Right forelimb (tissue), 1 donor: ENCODE measurements around the gene AKAP13.
"Not testable (repeated sequence)": the region's sequence is repeated elsewhere in the genome, so short reads cannot be mapped to it uniquely, and the experiment has no call there.

Experiments
- DNase-seq: peaks from one replicate; pipeline ENCODE4 v3.0.0-alpha.2; 2018

AKAP13 gene

DNA sequence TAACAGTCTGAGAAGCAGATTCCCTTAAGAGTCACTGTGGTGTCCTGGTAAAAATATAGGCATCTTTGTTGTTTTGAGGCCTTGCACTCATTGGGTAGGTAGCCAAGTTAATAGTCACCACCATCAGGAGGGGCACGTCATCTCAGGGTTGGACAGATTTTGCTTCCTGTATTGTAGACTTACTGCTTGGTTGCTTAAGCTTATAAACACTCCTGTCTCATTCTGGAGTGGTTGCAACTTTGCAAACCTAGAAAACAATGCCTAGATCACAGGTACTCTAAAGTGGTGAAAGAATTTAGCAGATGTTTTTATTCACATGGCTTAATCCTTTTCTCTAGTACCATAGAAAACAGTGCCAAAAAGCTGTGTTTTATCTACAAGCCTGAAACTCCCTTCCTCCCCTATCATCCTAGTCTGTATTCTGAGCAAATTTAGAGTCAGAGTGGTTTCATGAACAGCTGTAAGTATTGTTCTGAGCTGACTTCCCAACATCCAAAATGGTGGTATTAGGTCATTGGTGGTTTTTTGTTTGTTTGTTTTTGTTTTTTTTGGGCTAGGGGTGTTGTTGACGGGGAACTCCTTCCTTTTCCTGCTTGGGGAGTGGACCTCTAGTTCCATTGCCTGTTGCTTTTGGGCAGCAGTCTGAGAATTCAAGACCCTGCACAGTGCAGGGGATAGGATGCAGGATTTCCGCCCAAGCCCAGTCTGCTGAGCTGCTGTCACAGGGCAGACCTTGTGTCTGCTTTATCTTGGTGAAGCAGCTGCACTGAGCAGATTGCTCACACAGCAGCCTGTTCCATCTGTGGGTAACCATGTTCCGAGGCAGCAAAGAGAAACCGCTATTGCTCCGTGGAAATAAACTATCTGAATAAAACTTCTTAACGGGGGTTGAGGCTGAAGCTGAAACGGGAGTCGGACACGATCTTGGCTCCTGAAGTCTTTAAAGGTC, 202.0 kb downstream of the AKAP13 start:
- DNase-seq, result peak; percentile 51

DNA sequence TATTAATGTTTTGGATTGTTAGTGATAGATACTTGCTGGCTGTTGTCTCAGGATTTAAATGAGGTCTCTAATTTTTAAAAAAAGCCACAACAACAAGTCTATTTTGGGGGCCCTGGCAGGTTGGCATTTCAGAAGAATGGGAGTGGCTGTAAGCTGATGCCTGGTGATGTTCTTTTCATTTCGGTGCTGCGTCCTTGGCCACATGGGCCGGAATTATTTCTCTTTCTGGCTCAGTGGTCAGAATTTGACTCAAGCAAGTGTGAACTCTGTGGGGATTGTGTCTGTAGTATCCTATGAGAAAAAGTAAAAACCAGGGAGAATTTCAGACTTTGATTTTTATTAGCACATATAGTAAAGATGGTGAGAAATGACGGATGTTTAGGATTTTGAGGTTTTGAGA, 203.0 kb downstream of the AKAP13 start:
- no peak for DNase-seq

DNA sequence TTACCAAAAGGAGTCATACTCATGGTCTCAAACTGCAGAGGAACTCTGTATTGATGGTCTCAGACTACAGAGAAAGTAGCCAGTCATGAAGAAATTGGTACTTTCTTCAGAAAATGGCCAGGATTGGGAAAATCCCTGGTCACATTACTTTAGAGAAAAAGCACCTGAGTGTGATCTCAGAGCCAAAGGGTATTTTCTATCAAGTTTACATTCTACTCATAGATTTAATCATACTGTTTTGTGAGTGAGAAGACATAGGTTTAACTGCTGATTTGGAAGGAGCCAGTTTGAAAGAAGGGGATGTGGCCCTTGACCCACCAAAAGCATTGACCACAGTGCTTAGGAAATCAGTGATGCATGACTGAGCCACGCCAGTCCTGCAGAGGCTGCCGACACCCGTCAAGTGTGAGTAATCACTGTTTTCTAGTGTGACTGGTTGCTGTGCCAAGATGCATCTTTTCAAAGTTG, 203.6 kb downstream of the AKAP13 start:
- no peak for DNase-seq

DNA sequence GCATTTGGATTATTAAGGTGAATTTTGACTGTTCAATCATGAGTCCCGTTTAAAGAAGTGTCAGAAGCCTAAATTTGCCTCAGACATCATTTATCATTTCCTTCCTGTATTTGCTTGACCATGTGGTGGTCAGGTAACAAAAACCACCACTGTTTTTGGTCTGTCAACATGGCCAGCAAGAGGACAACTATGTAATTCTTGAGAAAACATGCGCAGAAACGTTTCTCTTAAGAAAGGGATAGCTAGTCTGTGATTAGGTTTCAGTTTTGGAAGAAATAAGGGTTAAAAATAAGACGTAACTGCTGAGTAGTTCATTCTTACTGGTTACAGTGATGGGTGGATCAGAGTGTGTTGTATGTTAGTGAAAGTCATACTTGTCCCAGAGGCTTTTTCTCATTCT, 204.5 kb downstream of the AKAP13 start:
- DNase-seq, result no peak

- DNase-seq, result not testable (repeated sequence)
Observed at GRCh38 chr15:85586196-85586595, 205.8 kb downstream of the AKAP13 start.

DNA sequence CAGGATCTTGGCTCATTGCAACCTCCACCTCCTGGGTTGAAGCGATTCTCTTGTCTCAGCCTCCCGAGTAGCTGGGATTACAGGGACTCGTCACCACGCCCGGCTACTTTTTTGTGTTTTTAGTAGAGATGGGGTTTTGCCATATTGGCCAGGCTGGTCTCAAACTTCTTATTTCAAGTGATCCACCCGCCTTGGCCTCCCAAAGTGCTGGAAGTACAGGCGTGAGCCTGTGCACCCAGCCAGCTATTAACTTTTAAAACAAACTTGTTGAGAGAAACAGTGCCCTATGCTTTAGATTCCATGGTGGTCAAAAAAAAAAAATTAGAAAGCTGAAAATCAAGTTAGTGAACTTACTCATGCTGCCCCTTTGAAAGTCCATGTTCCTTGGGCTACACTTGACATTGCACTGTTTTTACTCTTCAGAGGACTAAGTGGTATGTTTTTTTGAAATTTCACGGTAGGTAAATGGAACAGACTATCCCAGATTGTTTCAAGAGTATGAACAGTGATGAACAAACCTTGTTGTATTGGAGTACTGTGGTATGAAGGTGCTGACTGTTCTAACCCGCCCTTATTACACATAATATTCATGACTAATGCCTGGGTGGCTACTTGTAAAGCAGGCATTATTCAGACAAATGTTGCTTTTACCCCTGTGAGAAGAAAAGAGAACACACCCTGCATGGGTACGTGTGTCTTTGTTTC, 207.5 kb downstream of the AKAP13 start:
- no peak for DNase-seq

GRCh38 chr15:85588677-85589076, 208.3 kb downstream of the AKAP13 start:
- DNase-seq, result no peak

DNA sequence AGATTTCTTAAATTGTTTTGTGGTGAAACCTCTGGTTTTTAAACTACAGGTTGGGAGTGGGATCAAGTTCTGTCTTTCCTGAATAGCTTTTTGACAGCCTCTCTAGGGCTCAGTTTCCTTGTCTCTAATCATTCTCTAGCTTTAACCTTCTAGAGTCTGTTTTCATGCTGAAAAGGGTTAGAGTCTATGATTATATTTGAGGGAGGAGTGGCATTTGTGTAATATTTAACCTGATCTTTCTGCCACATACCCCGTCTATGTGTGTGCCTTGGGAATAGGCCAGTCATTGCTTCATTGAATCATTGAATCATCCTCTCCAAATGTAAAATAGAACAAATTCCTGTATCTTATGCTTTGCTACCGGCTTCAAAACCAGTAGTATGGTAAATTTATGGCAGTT, 209.4 kb downstream of the AKAP13 start:
- DNase-seq, result no peak

DNA sequence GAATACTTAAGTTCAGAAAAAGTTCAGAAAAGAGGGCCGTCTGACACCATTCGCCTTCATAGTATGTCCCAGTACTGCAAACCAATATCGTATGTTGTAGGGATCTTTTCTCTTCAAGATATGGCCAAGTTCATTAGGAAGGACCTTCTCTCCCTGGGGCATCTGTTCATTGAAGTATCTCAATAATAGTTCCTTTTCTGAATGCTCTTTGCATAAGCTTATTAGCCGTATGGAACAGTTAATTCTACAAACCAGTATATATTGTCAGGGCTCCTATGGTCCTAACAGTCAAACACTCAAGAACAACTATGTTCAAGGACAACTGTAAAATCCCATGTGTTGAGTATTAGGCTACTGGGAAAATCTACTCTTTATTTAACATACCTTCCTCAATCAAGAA, 211.2 kb downstream of the AKAP13 start:
- no peak for DNase-seq

DNA sequence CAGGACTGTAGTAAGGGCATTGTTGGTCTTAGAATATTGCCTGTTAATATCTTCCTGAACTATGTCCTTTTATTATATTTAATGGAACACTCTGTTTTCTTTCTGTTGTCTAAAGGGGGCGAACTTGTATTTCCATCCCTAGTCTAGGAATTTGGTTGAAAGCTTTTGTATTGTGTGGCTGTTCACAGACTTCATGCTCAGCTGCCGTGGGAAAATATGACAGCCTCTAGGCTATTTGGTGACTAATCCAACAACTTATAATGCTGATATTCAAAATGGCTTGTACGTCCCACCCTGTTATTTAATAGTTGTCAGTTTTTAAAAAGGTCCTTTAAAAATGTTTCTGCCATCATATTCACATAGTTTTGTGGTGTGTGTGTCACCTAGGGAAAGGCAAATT, 211.7 kb downstream of the AKAP13 start:
- DNase-seq, result no peak

DNA sequence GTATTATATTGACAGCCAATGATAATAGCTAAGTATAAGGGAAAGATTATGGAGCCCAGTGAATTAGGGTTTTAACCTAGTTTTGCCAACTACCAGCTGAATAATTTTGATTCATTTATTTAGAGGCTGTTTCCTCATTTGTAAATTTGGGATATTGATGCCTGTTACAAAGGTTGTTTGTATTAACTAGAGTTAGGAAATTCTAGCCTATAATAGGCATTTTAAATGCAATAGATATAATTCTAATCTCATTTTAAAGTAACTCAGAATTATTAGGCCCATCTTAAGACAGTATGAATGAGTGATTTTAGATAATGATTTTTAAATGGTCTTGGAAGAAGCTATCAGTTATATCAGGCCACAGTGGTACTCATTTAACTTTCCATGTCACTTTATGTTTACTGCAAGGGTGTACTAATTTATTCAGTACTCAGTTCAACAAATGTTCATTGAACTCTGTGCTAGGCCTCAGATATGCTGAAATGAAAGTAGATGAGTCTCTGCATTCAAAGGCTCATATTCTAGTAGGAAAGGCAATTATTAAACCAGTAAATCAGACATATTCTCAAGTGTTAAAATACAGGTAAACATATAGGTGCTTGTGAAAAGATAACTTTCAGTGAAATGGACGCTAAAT, 213.5 kb downstream of the AKAP13 start:
- no peak for DNase-seq

- DNase-seq, result no peak
Observed at GRCh38 chr15:85595804-85596536, 215.6 kb downstream of the AKAP13 start.

DNA sequence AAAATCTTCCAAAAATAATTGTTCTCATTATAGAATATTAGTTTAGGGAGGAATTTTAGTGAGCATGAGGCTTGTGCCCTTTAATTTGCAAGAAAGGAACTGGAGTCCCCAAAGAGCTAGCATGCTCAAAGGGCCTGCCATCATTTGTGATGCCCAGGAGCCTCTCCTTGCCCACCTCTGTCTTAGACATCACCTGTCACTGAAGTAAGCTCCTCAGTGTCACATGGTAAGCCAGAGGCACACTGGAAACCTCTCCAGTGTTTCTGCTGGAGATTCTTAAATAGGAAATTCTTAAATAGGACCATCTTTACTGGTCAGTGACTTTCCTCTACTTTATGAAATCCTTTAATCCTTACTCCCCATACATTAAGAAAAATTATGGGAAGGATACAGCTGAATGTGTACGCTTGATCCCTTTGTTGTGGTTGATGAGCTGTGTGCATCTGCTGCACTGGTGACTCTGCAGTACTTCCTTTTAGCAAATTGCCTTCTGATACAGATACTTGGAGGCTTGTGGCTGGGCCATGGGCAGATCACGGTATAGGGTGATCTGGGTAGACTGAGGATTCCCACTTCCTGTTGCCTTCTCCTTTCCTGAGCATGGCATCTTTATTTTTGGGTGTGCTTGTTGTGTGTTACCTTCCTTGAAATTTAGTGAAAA, 216.9 kb downstream of the AKAP13 start:
- no peak for DNase-seq

DNA sequence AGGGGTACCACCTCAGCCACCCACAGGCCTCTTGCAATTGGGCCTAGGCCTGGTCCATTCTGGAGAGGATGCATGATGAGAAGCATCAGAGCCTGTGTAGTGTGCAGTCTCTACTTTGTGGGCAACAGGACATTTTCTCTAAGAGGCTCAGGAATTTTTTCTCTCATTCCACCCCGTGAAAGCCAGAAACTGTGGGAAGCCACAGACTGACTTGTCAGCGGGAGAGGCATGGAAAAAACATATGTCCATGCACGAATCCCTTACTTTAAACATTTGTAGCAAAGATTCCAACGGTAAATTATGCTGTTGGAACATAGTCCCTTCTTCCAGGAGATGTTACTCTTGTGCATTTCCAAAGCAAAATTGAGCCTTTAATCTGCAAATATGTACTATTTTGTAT, 217.8 kb downstream of the AKAP13 start:
- no peak for DNase-seq

GRCh38 chr15:85598718-85599398, 218.5 kb downstream of the AKAP13 start:
- DNase-seq, result no peak

- no peak for DNase-seq
Observed at GRCh38 chr15:85600001-85600400, 219.6 kb downstream of the AKAP13 start.

DNA sequence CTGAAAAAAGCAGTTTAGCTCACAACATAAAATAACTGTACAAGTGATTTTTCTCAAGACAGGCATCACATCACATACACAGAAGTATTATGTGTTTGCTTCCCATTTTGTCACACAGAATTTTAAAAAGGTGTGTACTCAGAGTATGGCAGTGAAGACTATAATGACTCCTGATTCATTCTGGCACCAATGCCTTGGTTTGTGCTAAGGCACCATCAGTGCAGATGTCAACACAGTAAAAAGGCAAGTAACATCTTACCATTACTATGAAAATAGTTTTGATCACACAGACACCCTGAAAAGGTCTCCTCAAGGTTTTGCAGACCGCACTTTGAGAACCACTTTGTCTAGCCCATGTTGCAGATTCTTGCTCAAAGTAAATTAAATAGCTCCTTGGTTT, 222.8 kb downstream of the AKAP13 start:
- DNase-seq, result no peak

DNA sequence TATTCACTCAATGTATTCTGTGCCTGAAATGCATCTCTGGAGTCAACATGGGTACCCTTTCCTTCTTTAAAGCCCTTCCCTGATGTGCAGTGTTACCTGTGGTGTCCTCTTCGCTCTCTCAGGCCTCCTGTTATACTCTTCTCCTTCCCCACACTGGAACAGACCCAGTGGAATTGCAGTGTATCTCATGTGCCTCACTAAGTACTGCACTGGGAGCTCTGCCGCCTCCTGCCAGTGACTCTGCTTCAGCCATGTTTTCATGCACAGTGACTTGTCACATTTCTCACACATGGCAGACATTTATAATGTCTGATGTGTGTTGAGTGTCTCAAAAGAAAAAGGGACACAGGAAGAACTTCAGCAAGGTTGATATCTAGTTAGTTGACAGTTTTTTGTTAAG, 223.3 kb downstream of the AKAP13 start:
- no peak for DNase-seq

- no peak for DNase-seq
Observed at GRCh38 chr15:85604194-85604593, 223.8 kb downstream of the AKAP13 start.

DNA sequence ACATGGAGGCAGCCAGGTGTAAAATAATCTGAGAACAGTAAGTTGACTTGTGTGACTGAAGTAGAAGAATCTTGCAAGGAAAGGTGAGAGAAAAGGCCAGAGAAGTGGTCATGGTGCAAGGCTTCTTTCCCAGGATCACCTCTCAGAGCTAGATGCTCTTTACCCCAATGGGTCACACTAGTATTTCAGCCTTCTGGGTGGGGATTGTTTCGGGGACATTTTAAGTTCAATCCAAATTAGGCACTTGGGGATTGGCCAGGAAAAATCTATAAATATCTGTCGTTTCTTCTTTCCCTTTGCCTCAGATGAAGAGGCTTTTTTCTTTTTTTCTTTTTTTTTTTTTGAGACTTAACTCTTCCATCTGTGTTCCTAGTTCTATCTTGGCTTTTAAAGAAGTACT, 226.3 kb downstream of the AKAP13 start:
- DNase-seq, result no peak

- no peak for DNase-seq
Observed at GRCh38 chr15:85607141-85607806, 226.9 kb downstream of the AKAP13 start.
